Testis (tissue), 3 donors: Measurements from ENCODE around the gene OTOGL. TPM values are rescaled to one million over a fixed set of nuclear protein-coding genes. Genes with fewer than 3 reads are reported as not detected.

Experiments used
- DNase-seq: peaks from one replicate; pipeline ENCODE4 v3.0.0-alpha.2; 2019
- H3K27ac ChIP-seq, 2 donors: fragments of 200-600 bp; sonication (generic); one replicate each; pipeline ENCODE4 v1.5.1; 2019
- H3K27me3 ChIP-seq: fragments of 200-600 bp; sonication (generic); one replicate; pipeline ENCODE4 v1.5.1; 2019
- H3K36me3 ChIP-seq: fragments of 200-600 bp; sonication (generic); one replicate; pipeline ENCODE4 v1.5.1; 2017; ENCODE audit warnings: low read depth; ENCODE audit errors: missing control alignments
- H3K4me1 ChIP-seq: fragments of 200-600 bp; sonication (generic); one replicate; pipeline ENCODE4 v1.5.1; 2019
- H3K4me3 ChIP-seq, 2 donors: fragments of 200-600 bp; sonication (generic); one replicate each; pipeline ENCODE4 v1.5.1; 2017 to 2019
- H3K9me3 ChIP-seq: fragments of 200-600 bp; sonication (generic); one replicate; pipeline ENCODE4 v1.5.1; 2017
- POLR2A ChIP-seq: fragments of 450-650 bp; IDR thresholded peaks from one replicate; pipeline ENCODE4 v1.6.1; 2017; ENCODE audit warnings: antibody characterized with exemption, mild to moderate bottlenecking, moderate library complexity
- WGBS, 2 donors: methylation state at CpG; one replicate each; pipeline ENCODE4 v1.1.5; 2018; 5-methylcytosine and 5-hydroxymethylcytosine counted together
- intact Hi-C: fragments of 100-400 bp; cut with DNase I; formaldehyde crosslinking; loops from one replicate; pipeline ENCODE4 v1.15.1; 2023; ENCODE audit warnings: low total_unique reads
- polyA plus RNA-seq: library from polyadenylated mRNA; stranded (reverse); fragments of 350-450 nt; fragmentation: Illumina TruSeq; extraction: RNeasy Lipid Tissue Mini Kit (QIAGEN cat#74804); gene quantifications from one replicate; pipeline ENCODE4 v1.2.3, GENCODE V29; 2014; ENCODE audit warnings: low read depth, low replicate concordance; ENCODE audit not compliant: insufficient read depth
- total RNA-seq, 2 donors: library from RNA; depleted of rRNA; stranded (reverse); fragments of >200 nt; gene quantifications; one replicate each; pipeline ENCODE4 v1.2.3, GENCODE V29; 2016
- TF ChIP-seq, protein P1 (sequence below), 3 experiments: fragments of 450-650 bp in 2 of 3; fragments of 200-600 bp in 1 of 3; sonication (generic) in 1 of 3; IDR thresholded peaks; one replicate each; pipeline ENCODE4 v1.5.1; 2016 to 2019; ENCODE audit warnings: antibody characterized with exemption in 3 of 3, mild to moderate bottlenecking in 2 of 3, moderate library complexity in 1 of 3

The OTOGL gene
- total and polyA plus RNA-seq, 3 donors from 2014 or later: 0.87 to 0.88 (median 0.87) TPM

DNA sequence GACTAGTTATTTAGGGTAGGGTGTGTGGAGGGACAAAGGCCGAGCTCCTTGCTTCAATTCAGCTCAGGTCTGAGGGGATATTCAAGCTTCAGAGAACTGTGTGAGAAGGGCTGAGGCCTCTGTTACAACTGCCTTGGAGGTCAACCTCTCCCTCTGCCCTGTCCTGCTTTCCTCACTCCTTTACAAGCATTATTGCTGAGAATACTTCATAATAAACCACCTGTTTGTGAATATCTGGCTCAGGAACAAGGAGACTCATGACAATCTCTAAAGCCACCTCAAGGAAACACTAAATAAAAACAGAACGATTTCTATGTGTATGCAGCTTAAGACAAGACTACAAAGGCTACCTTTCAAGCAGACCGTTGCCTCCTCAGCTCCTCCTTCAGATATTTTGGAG lies 21.7 kb downstream of the OTOGL start:
- H3K4me1 ChIP-seq: peaks cover 7% of the 10 kb centered on the region
- no peak for DNase-seq
- intact Hi-C loops: no loop called here
- no peak overlapping the region for H3K4me3 ChIP-seq
- no peaks in the 10 kb centered on the region for H3K27me3 ChIP-seq
- no peaks in the 10 kb centered on the region for H3K9me3 ChIP-seq
- TF ChIP-seq, protein P1, sequence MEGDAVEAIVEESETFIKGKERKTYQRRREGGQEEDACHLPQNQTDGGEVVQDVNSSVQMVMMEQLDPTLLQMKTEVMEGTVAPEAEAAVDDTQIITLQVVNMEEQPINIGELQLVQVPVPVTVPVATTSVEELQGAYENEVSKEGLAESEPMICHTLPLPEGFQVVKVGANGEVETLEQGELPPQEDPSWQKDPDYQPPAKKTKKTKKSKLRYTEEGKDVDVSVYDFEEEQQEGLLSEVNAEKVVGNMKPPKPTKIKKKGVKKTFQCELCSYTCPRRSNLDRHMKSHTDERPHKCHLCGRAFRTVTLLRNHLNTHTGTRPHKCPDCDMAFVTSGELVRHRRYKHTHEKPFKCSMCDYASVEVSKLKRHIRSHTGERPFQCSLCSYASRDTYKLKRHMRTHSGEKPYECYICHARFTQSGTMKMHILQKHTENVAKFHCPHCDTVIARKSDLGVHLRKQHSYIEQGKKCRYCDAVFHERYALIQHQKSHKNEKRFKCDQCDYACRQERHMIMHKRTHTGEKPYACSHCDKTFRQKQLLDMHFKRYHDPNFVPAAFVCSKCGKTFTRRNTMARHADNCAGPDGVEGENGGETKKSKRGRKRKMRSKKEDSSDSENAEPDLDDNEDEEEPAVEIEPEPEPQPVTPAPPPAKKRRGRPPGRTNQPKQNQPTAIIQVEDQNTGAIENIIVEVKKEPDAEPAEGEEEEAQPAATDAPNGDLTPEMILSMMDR (IDR thresholded peaks at IDR 0.05): no peak
- TF ChIP-seq POLR2A: no peak
- WGBS, 2 donors: 63 to 70% methylated on average over 3 of the region's 3 CpGs
- H3K27ac ChIP-seq: no peak overlapping the region
- no peaks in the 10 kb centered on the region for H3K36me3 ChIP-seq

DNA sequence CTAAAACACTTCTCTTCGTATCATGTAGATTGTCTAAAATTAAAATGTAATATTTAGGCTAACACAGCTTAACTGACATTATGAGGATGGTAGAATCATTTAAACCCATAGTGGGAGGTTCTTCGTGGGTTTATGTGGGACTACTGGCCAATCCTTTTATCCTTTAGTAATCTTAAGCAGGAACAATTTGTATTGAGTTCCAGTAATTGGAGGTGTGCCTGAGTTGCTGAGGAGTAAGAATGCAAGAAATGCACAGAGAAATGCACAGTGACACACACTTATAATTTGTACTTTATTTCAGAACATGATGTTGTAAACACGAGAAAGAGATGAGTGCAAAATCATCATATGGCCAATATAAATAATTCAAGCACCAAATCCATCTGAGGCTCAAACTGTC lies 22.3 kb downstream of the OTOGL start:
- no peak overlapping the region for H3K27ac ChIP-seq
- no peaks in the 10 kb centered on the region for H3K27me3 ChIP-seq
- peaks cover 7% of the 10 kb centered on the region for H3K4me1 ChIP-seq
- 71 to 72% methylated on average over 3 of the region's 3 CpGs for WGBS, 2 donors
- H3K4me3 ChIP-seq: no peak overlapping the region
- DNase-seq: no peak
- no peaks in the 10 kb centered on the region for H3K9me3 ChIP-seq
- intact Hi-C loops: no loop called here
- H3K36me3 ChIP-seq: no peaks in the 10 kb centered on the region
- TF ChIP-seq, protein P1 (IDR thresholded peaks at IDR 0.05): no peak
- no peak for TF ChIP-seq POLR2A

DNA sequence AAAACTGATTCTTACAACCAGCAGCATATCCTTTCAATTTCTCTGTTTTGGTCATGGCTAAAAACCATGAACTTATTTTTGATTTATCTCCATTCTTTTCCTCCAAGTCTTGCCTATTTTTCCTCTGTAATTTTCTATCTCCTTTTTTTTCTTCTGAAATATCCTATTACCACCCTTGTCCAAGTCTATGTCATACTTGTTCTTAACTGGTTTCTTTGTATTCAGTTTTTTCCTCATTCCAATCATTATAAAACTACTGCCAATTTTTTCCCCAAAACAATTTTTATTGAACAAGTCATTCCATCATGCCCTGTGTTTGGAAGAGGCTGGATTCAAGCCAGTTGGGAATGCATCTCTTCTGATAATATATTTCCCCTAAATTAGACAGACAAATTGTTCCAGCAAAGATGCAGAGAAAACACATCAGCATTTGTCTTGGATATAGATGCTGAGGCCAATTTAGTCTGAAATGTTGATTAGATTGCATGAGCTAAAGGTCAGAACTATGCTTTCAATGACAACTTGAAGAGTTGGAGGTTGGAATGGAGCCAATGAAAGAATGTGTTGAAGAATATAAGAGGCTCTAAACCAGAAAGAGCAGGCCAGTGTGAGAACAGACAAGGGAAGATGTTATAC lies 30.7 kb downstream of the OTOGL start:
- no peaks in the 10 kb centered on the region for H3K36me3 ChIP-seq
- no peaks in the 10 kb centered on the region for H3K9me3 ChIP-seq
- TF ChIP-seq, protein P1 (IDR thresholded peaks at IDR 0.05): no peak
- TF ChIP-seq POLR2A: no peak
- intact Hi-C loops: no loop called here
- no peak overlapping the region for H3K27ac ChIP-seq
- DNase-seq: no peak
- no peak overlapping the region for H3K4me3 ChIP-seq
- H3K27me3 ChIP-seq: no peaks in the 10 kb centered on the region
- H3K4me1 ChIP-seq: no peaks in the 10 kb centered on the region

DNA sequence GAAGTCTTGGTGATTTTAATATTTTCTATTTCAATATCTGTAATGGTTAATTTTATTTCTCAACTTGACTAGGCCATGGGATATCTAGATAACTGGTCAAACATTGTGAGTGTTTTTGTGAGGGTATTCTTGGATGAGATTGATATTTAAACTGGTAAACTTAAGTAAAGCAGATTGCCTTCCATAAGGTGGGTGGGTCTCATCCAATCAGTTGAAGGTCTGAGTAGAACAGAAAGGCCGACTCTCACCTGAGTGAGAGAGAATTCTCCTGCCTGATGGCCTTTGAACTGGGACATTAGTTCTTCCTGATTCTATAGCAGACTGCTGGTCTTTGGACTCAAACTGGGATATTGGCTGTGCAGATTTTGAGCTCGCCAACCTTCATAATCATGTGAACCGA lies 36.3 kb downstream of the OTOGL start:
- Histone ChIP-seq H3K4me3 (no peak overlapping the region), H3K36me3 (no peaks in the 10 kb centered on the region), H3K27me3 (no peaks in the 10 kb centered on the region), H3K9me3 (no peaks in the 10 kb centered on the region), H3K4me1 (no peaks in the 10 kb centered on the region), H3K27ac (no peak overlapping the region)
- 95 to 98% methylated on average over 3 of the region's 3 CpGs for WGBS, 2 donors
- TF ChIP-seq, protein P1 (IDR thresholded peaks at IDR 0.05): no peak
- no peak for TF ChIP-seq POLR2A
- no peak for DNase-seq
- intact Hi-C loops: no loop called here

DNA sequence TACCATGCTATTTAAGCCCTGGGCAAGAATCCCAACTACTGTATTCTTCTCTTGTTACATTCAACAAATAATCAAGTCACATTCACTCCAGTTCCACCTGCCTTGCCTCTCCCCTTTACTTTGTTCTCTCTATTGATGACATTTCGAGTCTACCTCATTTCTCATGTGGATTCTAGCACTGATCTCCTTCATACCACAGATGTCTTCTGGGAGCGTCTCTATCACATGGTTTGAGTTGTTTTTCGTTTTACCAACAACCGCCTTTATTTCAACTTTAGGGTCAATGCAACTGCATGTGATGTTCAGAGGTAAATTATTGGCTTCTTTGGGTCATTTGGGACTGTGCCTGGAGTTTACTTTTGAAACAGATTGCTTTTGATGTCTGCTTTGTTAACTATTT lies 40.7 kb downstream of the OTOGL start:
- Histone ChIP-seq H3K36me3 (no peaks in the 10 kb centered on the region), H3K27me3 (no peaks in the 10 kb centered on the region), H3K4me1 (no peaks in the 10 kb centered on the region), H3K4me3 (no peak overlapping the region), H3K9me3 (no peaks in the 10 kb centered on the region), H3K27ac (no peak overlapping the region)
- WGBS, 2 donors: 92 to 97% methylated on average over 4 of the region's 4 CpGs
- no peak for DNase-seq
- intact Hi-C loops: no loop called here
- TF ChIP-seq, protein P1 (IDR thresholded peaks at IDR 0.05): no peak
- no peak for TF ChIP-seq POLR2A
